ENCODE data around the gene TKTL1.

DNA sequence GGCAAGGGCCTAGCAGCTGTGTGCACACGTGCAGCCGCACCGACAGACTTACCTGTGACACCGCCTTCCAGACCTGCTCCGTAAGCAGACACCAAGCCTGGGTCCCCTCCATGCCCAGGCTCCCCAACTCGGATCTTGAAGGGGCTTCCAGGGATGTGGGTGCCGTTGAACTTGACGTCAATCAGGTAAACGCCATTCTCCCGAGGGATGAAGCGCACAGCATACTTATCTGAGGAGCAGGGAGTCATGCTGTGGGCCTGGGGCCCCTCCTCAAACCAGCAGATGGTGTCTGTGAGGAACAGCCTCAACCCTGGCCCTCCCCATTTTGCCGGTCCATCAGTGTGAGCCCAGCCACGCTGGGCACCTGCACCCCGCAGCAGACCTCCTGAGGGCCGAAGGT, 54.4 kb downstream of the TKTL1 start:
- TF ChIP-seq, protein P1, sequence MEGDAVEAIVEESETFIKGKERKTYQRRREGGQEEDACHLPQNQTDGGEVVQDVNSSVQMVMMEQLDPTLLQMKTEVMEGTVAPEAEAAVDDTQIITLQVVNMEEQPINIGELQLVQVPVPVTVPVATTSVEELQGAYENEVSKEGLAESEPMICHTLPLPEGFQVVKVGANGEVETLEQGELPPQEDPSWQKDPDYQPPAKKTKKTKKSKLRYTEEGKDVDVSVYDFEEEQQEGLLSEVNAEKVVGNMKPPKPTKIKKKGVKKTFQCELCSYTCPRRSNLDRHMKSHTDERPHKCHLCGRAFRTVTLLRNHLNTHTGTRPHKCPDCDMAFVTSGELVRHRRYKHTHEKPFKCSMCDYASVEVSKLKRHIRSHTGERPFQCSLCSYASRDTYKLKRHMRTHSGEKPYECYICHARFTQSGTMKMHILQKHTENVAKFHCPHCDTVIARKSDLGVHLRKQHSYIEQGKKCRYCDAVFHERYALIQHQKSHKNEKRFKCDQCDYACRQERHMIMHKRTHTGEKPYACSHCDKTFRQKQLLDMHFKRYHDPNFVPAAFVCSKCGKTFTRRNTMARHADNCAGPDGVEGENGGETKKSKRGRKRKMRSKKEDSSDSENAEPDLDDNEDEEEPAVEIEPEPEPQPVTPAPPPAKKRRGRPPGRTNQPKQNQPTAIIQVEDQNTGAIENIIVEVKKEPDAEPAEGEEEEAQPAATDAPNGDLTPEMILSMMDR (conservative IDR thresholded peaks at IDR 0.05), result no peak
- no peak for TF ChIP-seq ZFX (IDR thresholded peaks at IDR 0.05)
